Small intestine (tissue), 7 donors: ENCODE measurements around the gene TSEN54. TPM values are rescaled to one million over a fixed set of nuclear protein-coding genes. Genes with fewer than 3 reads are reported as not detected.

Experiments
- DNase-seq, 2 donors: peaks; one replicate each; pipeline versions ENCODE4 v3.0.0 to v3.0.0-alpha.2; 2013
- FAIRE-seq: peaks from 2 replicates; lab custom pipeline; 2012; peaks lifted over from hg19 to GRCh38; lab: Jason Lieb, UNC
- H3K27ac ChIP-seq, 3 donors: one replicate each; pipeline ENCODE4 v1.5.1; 2013; ENCODE audit warnings: low read length in 2 of 3, mild to moderate bottlenecking in 2 of 3, control low read depth in 1 of 3, inconsistent platforms in 1 of 3, low read depth in 1 of 3, moderate library complexity in 1 of 3
- H3K27me3 ChIP-seq, 3 donors: one replicate each; pipeline ENCODE4 v1.6.1; 2013; ENCODE audit warnings: low read length in 3 of 3, inconsistent platforms in 1 of 3; ENCODE audit not compliant: control insufficient read depth in 3 of 3, insufficient read depth in 3 of 3
- H3K36me3 ChIP-seq, 3 donors: one replicate each; pipeline ENCODE4 v1.6.1; 2013; ENCODE audit warnings: low read length in 3 of 3, inconsistent platforms in 1 of 3, low read depth in 1 of 3, mild to moderate bottlenecking in 1 of 3, moderate library complexity in 1 of 3; ENCODE audit not compliant: control insufficient read depth in 3 of 3, insufficient read depth in 2 of 3
- H3K4me1 ChIP-seq, 3 donors: one replicate each; pipeline ENCODE4 v1.6.1; 2013; ENCODE audit warnings: low read length in 2 of 3, inconsistent platforms in 1 of 3, low read depth in 1 of 3, mild to moderate bottlenecking in 1 of 3, moderate library complexity in 1 of 3; ENCODE audit not compliant: control insufficient read depth in 3 of 3, insufficient read depth in 2 of 3
- H3K4me3 ChIP-seq, 3 donors: one replicate each; pipeline ENCODE4 v1.5.1; 2013; ENCODE audit warnings: low read length in 3 of 3, control low read depth in 1 of 3, inconsistent platforms in 1 of 3, low read depth in 1 of 3, mild to moderate bottlenecking in 1 of 3, moderate library complexity in 1 of 3
- H3K9me3 ChIP-seq, 2 donors: one replicate each; pipeline ENCODE4 v1.6.1; 2013; ENCODE audit warnings: low read depth in 1 of 2, low read length in 1 of 2; ENCODE audit not compliant: control insufficient read depth in 2 of 2, insufficient read depth in 1 of 2
- WGBS, 3 donors: extraction: QIAGEN DNeasy Blood & Tissue Kit; methylation state at CpG; one replicate each; pipeline ENCODE4 v1.1.7; 2013; 5-methylcytosine and 5-hydroxymethylcytosine counted together
- polyA plus RNA-seq, 4 donors: library from polyadenylated mRNA; stranded (reverse) in 3 of 4; unstranded in 1 of 4; fragments of 200-250 nt in 3 of 4; fragments of 120-200 nt in 1 of 4; gene quantifications; one replicate each; pipeline versions ENCODE4 v1.2.1 to v1.2.3, GENCODE V29; 2013
- donor health status: healthy with polysubstance abuse.
- donor health status: control.
- donor health status: control.
- donor health status: Bipolar disorder and iron deficiency.
- donor health status: healthy.

Gene TSEN54
- polyA plus RNA-seq, 4 donors: 35.5 to 91.1 (median 69.4) TPM

DNA sequence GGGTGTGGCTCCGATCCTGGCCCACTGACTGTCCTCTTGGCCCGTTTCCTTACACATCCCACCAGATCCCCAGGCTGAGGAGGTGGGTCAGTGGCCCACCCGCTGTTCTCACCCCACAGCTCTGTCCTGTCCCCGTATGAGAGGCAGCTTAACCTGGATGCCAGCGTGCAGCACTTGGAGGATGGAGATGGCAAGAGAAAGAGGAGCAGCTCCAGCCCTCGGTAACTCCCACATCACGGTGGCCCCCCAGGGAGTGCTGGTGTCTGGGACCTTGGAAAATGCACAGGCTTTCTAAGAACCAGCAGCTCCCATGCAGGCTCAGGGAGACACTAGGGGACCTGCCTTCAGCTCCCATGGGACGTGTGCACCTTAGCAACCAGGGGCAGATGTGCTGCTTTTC lies 5.0 kb downstream of the TSEN54 start:
- peaks cover 2 to 66% (median 8%) of the 10 kb centered on the region in 3 donors for H3K36me3 ChIP-seq
- 94 to 95% (median 94%) methylated on average over 8 of the region's 8 CpGs for WGBS, 3 donors
- H3K4me1 ChIP-seq: peaks cover 0 to 26% (median 0%) of the 10 kb centered on the region in 3 donors
- no peak overlapping the region for H3K4me3 ChIP-seq
- FAIRE-seq: no peak
- no peaks in the 10 kb centered on the region for H3K27me3 ChIP-seq
- DNase-seq: no peak
- H3K27ac ChIP-seq: no peak overlapping the region
- no peaks in the 10 kb centered on the region for H3K9me3 ChIP-seq

DNA sequence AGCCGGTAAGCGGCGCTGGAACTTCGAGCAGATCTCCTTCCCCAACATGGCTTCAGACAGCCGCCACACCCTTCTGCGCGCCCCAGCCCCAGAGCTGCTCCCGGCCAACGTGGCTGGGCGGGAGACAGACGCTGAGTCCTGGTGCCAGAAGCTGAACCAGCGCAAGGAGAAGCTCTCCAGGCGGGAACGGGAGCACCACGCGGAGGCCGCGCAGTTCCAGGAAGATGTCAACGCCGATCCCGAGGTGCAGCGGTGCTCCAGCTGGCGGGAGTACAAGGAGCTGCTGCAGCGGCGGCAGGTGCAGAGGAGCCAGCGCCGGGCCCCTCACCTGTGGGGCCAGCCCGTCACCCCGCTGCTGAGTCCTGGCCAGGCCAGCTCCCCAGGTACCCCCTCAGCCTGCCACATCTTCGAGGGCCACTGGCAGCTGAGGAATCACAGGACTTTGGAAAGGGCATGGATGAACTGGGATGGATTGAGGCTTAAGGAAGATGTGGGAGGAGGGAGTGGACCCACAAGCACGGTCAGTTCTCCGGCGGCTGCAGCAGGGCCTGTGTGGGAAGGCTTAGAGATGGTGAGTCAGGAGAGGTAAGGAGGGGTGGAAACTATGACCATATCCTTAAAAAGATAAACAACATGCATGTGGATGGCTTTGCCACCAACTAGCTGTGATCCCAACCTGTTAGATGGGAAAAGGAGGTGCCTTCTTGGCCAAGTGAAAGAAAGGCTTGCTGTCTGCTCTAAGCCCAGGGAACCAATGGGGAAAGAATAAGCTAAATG lies 5.8 kb downstream of the TSEN54 start:
- Histone ChIP-seq H3K27me3 (no peaks in the 10 kb centered on the region), H3K9me3 (no peaks in the 10 kb centered on the region), H3K4me3 (no peak overlapping the region), H3K27ac (no peak overlapping the region), H3K36me3 (peaks cover 2 to 66% (median 8%) of the 10 kb centered on the region in 3 donors), H3K4me1 (peaks cover 0 to 27% (median 0%) of the 10 kb centered on the region in 3 donors)
- DNase-seq (no peak), FAIRE-seq (no peak)
- WGBS, 3 donors: 88 to 94% (median 93%) methylated on average over 33 of the region's 33 CpGs

- peaks cover 0 to 19% (median 0%) of the 10 kb centered on the region in 3 donors for H3K4me1 ChIP-seq
- H3K9me3 ChIP-seq: no peaks in the 10 kb centered on the region
- no peak for FAIRE-seq
- no peak for DNase-seq
- H3K36me3 ChIP-seq: peaks cover 2 to 67% (median 8%) of the 10 kb centered on the region in 3 donors
- H3K4me3 ChIP-seq: no peak overlapping the region
- 89 to 93% (median 91%) methylated on average over 7 of the region's 7 CpGs for WGBS, 3 donors
- H3K27me3 ChIP-seq: no peaks in the 10 kb centered on the region
- H3K27ac ChIP-seq: no peak overlapping the region
Observed at GRCh38 chr17:75523647-75524046, 7.3 kb downstream of the TSEN54 start.

DNA sequence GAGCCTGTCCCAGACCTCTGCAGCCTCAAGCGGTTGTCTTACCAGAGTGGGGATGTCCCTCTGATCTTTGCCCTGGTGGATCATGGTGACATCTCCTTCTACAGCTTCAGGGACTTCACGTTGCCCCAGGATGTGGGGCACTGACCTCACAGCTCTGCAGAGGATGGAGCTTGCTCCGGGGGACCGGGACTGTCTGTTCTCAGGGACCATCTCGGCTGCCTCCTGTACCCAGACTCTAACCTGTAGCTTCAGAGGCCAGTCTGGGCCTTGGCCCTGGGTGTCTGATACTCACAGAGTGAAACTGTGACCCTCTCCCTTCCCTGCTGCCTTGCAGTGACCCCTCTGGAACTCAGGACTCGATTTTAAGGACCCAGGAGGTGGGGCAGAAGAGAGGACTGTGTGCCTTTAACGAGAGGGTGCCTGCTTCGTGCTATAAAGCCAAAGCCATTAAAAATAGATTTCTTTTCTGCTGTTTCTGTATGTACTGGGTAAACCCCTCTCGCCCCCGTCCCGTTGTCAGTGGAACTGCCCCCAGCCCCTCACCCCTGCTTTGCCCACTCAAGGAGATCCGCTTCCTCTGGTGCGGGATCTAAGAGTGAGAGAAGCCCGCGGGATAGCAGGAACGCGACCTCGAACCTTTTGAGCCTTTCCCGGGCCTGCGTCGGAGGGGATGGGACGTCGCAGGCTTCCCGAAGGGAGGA lies 8.1 kb downstream of the TSEN54 start:
- Histone ChIP-seq H3K4me1 (peaks cover 0 to 19% (median 0%) of the 10 kb centered on the region in 3 donors), H3K4me3 (peak overlapping the region in 2 of 3 donors; percentile 76 to 96), H3K36me3 (peaks cover 2 to 67% (median 4%) of the 10 kb centered on the region in 3 donors), H3K9me3 (no peaks in the 10 kb centered on the region), H3K27ac (peak overlapping the region; percentile 88 to 96 (median 95)), H3K27me3 (no peaks in the 10 kb centered on the region)
- DNase-seq: no peak
- no peak for FAIRE-seq
- WGBS, 3 donors: 20 to 27% (median 25%) methylated on average over 24 of the region's 24 CpGs

- Histone ChIP-seq H3K36me3 (peaks cover 2 to 67% (median 2%) of the 10 kb centered on the region in 3 donors), H3K4me3 (peak within 1 kb of the TSS; percentile 77 to 96 (median 78)), H3K27me3 (no peaks in the 10 kb centered on the region), H3K9me3 (no peaks in the 10 kb centered on the region), H3K4me1 (peaks cover 0 to 23% (median 1%) of the 10 kb centered on the region in 3 donors), H3K27ac (peak within 1 kb of the TSS; percentile 97 to 99 (median 97))
- DNase-seq (peak; percentile 94 to 98), FAIRE-seq (no peak)
- WGBS, 3 donors: 0 to 1% (median 0%) methylated on average over 47 to 108 of the region's 108 CpGs
Observed at GRCh38 chr17:75524970-75525805, 8.9 kb downstream of the TSEN54 start, which contains the start of gene LLGL2. LLGL2 (plus strand) TSS chr17:75525697; CDS start chr17:75543427, 17,730 bp downstream.

DNA sequence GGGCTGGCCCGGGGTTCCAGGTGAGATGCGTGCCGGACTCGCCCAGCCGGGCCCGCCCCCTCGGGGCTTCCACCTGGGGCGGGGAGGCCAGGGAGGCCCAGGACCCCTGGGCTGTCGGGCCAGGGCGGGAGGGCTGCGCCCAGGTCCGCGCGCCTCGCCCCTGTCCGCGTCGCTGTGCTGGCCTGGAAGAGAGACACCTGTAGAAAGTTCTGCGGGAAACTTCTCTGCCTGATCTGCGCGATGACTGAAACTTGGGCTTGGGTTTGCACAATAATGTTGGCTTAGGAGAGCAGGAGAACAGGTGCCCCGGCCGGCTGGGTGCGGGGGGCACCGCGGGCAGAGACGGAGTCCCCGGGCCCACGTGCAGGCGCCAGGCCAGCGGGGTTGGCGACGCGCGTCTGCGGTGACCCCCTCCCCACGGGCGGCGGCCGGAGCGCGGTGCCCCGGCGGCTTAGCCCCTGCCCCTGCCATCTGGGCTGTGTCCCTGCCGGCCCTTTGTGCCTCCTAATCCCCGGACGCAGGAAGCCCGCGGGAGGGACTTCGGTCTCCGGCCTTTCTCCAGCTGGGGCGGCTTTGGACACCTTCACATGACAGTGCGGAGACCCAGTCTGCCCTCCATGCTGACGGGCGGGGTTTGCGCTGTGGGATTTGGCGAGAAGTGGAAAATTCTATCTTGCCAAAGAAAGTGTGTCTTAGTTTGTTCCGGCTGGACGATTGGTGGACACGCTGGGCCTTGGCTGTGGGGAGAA lies 9.7 kb downstream of the TSEN54 start:
- 0 to 2% (median 1%) methylated on average over 41 to 60 of the region's 60 CpGs for WGBS, 3 donors
- Histone ChIP-seq H3K36me3 (peaks cover 2 to 66% (median 2%) of the 10 kb centered on the region in 3 donors), H3K27me3 (no peaks in the 10 kb centered on the region), H3K4me3 (peak overlapping the region; percentile 77 to 96 (median 78)), H3K27ac (peak overlapping the region; percentile 97 to 99 (median 97)), H3K9me3 (no peaks in the 10 kb centered on the region), H3K4me1 (peaks cover 0 to 29% (median 3%) of the 10 kb centered on the region in 3 donors)
- DNase-seq (peak; percentile 59 to 79), FAIRE-seq (no peak)

GRCh38 chr17:75526555-75527270 lies 10.4 kb downstream of the TSEN54 start:
- Histone ChIP-seq H3K27me3 (no peaks in the 10 kb centered on the region), H3K9me3 (no peaks in the 10 kb centered on the region), H3K27ac (peak overlapping the region; percentile 97 to 99 (median 97)), H3K4me3 (peak overlapping the region; percentile 77 to 96 (median 78)), H3K4me1 (peaks cover 0 to 36% (median 8%) of the 10 kb centered on the region in 3 donors), H3K36me3 (peaks cover 2 to 66% (median 2%) of the 10 kb centered on the region in 3 donors)
- 16 to 43% (median 22%) methylated on average over 13 of the region's 13 CpGs for WGBS, 3 donors
- no peak for FAIRE-seq
- peak; percentile 84 to 87 for DNase-seq
